Measurements from ENCODE around the gene RNASE11. TPM values are rescaled to one million over a fixed set of nuclear protein-coding genes. Genes with fewer than 3 reads are reported as not detected.

The RNASE11 gene
- total and polyA plus RNA-seq, 9 of the 15 experiments (the other 6 are each of a cell fraction or from before 2014, with no cell fraction given), result 0.16 to 0.29 (median 0.22) TPM; not detected in 6

GRCh38 chr14:20632831-20633691 lies 45.3 kb upstream of the RNASE11 start (continued):
- TF ChIP-seq RBM25 (IDR thresholded peaks at IDR 0.05; ENCODE audit: low read depth, low read length, severe bottlenecking) (no peak), TBL1XR1 (IDR thresholded peaks at IDR 0.05; ENCODE audit: low read length in 2 of 2) (no peak), SREBF2 (CRISPR knock-in tag; IDR thresholded peaks at IDR 0.05) (no peak), FOS (IDR thresholded peaks at IDR 0.05; ENCODE audit: extremely low read depth, insufficient read length) (no peak), NR0B1 (IDR thresholded peaks at IDR 0.05; ENCODE audit: partially characterized antibody) (no peak), JUND (IDR thresholded peaks at IDR 0.05; ENCODE audit: borderline replicate concordance, low read depth, low read length) (peak; percentile 33; the same call in 1 of the 2 replicates), JUND (tag; IDR thresholded peaks at IDR 0.05; ENCODE audit: borderline replicate concordance, low read depth, low read length) (peak; percentile 41; the same call in 1 of the 3 replicates), NFE2 (IDR thresholded peaks at IDR 0.05; ENCODE audit: low read depth) (no peak), NUFIP1 (IDR thresholded peaks at IDR 0.05; ENCODE audit: partially characterized antibody) (no peak), GTF2B (IDR thresholded peaks at IDR 0.05; ENCODE audit: extremely low read depth, insufficient read length) (no peak), ZNF707 (CRISPR knock-in tag; conservative IDR thresholded peaks at IDR 0.05) (no peak), CBFA2T3 (IDR thresholded peaks at IDR 0.05) (0 out of 2 replicates have a peak, but pooled peaks have one; percentile 3), NCOA1 (IDR thresholded peaks at IDR 0.05; ENCODE audit: low read depth) (0 out of 2 replicates have a peak, but pooled peaks have one; percentile 12), CSDE1 (IDR thresholded peaks at IDR 0.05) (peak in 1 of 2 experiments; percentile 73; a peak in 2 of 4 replicates)
- TF ChIP-seq, protein P1, sequence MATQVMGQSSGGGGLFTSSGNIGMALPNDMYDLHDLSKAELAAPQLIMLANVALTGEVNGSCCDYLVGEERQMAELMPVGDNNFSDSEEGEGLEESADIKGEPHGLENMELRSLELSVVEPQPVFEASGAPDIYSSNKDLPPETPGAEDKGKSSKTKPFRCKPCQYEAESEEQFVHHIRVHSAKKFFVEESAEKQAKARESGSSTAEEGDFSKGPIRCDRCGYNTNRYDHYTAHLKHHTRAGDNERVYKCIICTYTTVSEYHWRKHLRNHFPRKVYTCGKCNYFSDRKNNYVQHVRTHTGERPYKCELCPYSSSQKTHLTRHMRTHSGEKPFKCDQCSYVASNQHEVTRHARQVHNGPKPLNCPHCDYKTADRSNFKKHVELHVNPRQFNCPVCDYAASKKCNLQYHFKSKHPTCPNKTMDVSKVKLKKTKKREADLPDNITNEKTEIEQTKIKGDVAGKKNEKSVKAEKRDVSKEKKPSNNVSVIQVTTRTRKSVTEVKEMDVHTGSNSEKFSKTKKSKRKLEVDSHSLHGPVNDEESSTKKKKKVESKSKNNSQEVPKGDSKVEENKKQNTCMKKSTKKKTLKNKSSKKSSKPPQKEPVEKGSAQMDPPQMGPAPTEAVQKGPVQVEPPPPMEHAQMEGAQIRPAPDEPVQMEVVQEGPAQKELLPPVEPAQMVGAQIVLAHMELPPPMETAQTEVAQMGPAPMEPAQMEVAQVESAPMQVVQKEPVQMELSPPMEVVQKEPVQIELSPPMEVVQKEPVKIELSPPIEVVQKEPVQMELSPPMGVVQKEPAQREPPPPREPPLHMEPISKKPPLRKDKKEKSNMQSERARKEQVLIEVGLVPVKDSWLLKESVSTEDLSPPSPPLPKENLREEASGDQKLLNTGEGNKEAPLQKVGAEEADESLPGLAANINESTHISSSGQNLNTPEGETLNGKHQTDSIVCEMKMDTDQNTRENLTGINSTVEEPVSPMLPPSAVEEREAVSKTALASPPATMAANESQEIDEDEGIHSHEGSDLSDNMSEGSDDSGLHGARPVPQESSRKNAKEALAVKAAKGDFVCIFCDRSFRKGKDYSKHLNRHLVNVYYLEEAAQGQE (IDR thresholded peaks at IDR 0.05; ENCODE audit: borderline replicate concordance), result no peak
- TF ChIP-seq, protein P1 (CRISPR knock-in tag; IDR thresholded peaks at IDR 0.05; ENCODE audit: low read depth), result no peak

All from K562 (cell line).